ENCODE data around the gene ABHD12B. TPM values are rescaled to one million over a fixed set of nuclear protein-coding genes. Genes with fewer than 3 reads are reported as not detected.

Gene ABHD12B
- total RNA-seq, 1 donor from 2014 or later, result 1.0 TPM

GRCh38 chr14:50839048-50839447, 32.8 kb upstream of the ABHD12B start:
- DNase-seq (ENCODE audit: low spot score), result no peak

DNA sequence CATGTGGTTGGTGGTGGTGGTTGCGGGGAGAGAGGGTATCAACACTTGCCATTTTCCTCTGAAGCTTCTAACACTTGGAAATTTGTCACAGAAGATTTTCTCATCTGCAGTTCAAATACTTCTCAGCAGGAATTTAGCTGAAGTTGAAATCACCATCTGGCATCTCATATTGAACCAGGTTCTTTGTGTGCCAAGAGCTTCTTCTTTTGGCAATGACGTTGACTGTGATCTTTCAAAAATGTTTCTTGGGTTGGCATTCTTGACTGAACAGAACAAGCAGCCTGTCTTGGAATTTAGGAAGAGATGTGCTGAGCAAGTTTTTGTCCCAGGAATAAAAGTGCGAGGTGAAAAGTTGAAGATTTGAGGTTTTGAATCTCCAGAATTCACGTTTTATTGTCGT, 32.2 kb upstream of the ABHD12B start:
- DNase-seq (ENCODE audit: low spot score), result no peak

DNA sequence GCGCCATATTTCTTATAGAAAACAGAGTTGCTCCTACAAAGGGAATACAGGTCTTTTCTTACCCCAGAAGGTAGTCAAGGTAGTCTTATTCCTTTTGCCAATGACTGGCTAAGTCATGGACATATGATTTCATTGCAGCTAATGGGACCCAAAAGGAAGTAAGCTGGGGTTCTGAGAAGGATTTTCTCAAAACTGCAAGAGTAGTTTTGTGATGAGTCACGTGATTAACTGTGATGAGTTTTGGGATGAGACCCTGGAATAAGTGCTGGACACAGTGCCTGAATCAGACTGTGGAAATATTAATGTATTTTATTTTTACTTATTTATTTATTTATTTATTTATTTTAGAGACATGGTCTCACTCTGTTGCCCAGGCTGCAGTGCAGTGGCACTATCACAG, 27.5 kb upstream of the ABHD12B start:
- no peak for DNase-seq (ENCODE audit: low spot score)

DNA sequence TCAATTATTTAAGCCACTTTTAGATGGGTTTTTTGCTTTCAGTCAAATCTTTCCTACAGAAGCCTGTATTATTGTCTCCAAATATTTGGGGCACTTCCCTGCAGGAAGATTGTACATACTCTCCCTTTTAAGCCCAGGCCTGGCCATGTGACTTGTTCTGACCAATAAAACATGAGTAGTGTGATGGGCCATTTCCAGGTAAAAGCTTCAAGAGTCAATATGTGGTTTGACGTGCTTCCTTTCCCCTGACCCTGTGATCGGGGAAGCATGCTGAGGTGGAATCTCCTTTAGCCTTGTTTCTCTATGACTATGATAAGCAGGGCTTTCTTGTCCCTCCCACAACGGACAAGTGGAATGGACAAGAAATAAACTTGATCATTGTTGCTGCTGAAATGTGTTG, 26.7 kb upstream of the ABHD12B start:
- DNase-seq (ENCODE audit: low spot score), result no peak

- no peak for DNase-seq (ENCODE audit: low spot score)
Observed at GRCh38 chr14:50846226-50846880, 25.5 kb upstream of the ABHD12B start.

DNA sequence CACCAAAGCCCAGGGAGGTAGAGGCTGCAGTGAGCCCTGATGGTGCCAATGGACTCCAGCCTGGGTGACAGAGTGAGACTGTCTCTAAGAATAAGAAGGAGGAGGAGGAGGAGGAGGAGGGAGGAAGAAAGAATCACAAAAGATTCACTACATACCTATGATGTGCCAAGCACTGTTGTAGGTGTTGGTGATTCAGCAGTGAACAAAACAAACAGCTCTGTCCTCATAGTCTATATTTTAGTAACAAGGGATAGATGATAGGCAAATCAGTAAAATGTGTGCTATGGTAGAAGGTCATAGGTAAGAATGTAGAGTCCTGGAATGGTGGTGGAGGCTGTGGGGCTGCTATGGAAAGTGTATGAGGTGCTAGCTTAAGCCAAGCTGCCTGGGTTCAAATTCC, 18.0 kb upstream of the ABHD12B start:
- DNase-seq (ENCODE audit: low spot score), result no peak

GRCh38 chr14:50854521-50854920, 17.3 kb upstream of the ABHD12B start:
- no peak for DNase-seq (ENCODE audit: low spot score)

DNA sequence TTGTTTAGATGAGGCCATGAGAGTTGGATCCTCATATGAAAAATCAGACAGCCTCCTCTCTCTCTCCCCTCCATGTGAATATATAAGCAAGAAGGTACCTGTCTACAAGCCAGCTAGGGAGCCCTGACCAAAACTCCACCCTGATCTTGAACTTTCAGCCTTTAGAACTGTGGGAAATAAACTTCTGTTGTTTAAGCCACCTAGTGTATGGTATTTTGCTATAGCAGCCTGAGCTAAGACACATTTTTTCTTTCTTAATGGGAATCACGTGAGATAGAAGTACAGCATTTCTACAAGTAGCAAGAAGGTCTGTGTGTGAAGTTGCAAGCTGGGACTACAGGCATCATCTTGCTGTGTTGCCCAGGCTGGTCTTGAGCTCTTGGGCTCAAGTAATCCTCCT, 16.3 kb upstream of the ABHD12B start:
- DNase-seq (ENCODE audit: low spot score), result no peak

DNA sequence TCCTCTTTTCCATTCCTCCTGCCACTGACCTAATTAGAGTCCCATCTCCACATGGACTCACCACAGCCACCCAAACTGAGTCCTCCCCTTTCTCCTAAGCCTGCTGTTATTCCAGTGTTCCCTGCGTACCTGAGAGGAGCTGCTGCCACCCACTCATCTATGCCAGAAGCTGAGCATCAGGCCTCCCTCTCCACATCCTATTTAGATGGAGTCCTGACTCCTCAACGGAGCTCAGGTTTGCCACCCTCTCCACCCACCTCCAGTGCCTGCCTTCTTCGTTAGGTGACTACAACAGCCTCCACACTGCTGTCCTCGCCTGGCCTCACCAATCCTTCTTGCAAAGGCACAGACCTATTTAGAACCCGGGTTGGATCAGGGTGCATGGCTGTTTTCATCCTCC, 15.2 kb upstream of the ABHD12B start:
- DNase-seq (ENCODE audit: low spot score), result no peak

- no peak for DNase-seq (ENCODE audit: low spot score)
Observed at GRCh38 chr14:50859296-50859624, 12.6 kb upstream of the ABHD12B start.

DNA sequence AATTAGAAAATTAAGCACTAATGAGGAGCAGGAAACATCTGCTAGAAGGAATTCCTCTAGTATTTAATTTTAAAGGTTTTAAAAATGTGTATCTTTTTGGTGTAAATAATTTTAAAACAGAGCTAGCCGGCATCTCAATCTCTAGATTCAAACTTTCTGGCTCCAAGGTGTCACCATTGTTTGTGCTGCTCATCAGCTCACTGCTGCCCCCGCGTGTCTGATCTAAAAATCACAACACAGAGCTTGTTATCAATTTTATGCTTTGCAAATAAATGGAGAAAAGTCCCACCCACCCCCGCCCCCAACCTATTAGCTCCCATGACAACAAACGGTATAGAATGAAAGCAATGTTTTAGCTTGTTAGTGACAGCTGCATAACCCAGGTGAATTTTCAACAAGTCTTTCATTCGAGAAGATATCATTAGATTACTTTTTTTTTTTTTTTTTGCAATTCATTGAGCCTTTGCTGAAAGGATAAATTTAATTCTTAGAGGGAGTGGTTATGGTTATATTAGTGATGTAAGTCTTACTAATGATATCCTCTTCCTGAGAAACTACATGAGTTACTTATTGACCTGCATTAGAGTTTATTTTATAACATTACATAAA, 11.3 kb upstream of the ABHD12B start:
- peak; percentile 87 for DNase-seq (ENCODE audit: low spot score)

GRCh38 chr14:50862036-50862570, 9.8 kb upstream of the ABHD12B start:
- no peak for DNase-seq (ENCODE audit: low spot score)

- DNase-seq (ENCODE audit: low spot score), result no peak
Observed at GRCh38 chr14:50864237-50864636, 7.6 kb upstream of the ABHD12B start.

GRCh38 chr14:50864946-50865345, 6.9 kb upstream of the ABHD12B start:
- no peak for DNase-seq (ENCODE audit: low spot score)

DNA sequence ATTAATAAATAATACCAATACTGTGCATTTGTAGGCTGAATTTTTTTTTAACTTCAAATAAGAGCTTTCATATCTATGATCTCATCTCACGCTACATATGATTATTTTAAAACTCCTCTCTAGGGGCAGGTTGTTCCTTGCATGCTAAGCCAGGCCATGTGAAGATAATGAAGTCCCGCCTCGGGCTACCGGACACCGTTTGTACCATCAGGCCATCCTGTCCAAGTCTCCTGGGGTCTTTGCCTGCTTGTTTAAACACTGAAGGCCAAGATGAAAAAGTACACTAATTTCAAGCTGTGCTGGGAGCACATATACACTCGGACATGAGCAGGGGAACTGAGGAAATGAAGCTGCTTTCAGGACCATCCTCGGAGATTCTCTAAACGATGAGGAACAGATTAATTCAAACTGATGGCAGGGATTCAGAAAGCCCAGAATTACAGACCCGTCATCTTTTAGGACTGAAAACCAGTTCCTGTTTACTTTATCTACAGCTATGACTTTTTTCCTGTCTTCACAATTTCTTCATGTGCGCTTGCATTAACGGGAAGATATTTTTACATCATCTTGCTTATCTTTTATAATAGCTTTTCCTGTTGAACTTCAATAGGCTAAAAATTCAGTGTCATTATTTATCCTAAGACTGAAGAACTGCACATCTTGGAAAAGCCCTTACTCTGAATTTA, 6.3 kb upstream of the ABHD12B start:
- no peak for DNase-seq (ENCODE audit: low spot score)

DNA sequence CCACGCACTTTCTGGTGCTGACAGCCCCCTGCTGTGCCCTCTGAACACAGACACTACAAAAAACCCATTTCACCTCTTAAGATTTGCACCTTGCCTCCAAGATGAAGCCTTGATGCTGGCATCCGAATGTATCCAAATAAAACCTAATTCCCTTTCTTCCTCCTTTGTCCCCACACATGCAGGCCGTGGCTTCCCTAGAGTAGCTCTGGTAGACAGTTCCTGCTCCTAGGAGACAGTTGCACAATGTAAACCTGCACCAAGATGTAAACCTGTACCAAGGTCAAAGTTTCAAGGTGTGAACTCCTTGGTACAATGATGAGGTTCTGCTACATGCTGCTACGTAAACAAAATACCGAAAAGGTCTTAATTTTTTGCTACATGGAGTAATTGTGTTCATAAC, 625 bp upstream of the ABHD12B start:
- no peak for DNase-seq (ENCODE audit: low spot score)

- no peak for DNase-seq (ENCODE audit: low spot score)
Observed at GRCh38 chr14:50874757-50875156, 2.9 kb downstream of the ABHD12B start.

- no peak for DNase-seq (ENCODE audit: low spot score)
Observed at GRCh38 chr14:50875359-50876070, 3.7 kb downstream of the ABHD12B start.

GRCh38 chr14:50882932-50883826, 11.3 kb downstream of the ABHD12B start:
- DNase-seq (ENCODE audit: low spot score), result peak; percentile 21

DNA sequence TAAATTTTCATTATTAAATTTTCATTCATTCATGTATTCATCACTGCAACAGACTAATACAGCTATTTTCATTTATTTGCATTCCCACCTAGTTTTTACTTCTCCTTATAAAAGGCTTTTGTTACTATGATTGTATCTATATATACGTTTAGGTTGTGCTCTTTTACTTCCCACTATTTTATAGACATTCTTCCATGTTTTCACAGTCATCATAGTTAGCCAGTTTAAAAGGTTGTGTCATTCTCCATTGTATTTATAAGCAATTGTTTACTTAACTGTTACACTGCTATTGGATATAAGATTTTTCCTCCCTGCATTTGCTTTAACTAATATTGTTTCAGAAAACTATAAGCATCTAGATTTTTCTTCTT, 12.0 kb downstream of the ABHD12B start:
- DNase-seq (ENCODE audit: low spot score), result no peak

DNA sequence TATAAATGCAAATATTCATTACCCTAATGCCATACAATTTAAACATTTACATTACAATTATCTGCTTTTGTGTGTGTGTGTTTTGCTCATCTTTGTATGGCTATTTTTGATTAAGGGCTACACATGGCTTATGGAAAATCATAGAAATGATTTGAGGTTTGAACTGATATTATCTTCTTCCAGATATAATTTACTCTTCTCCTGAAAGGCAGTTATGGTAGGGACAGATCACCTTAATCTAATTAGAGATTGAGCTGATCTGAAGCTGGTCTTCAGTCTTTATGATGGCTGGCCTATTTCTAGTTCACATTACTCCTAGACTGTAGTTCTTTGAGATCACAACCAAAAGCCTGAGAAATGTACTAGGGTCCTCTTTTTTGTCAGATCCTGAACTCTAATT, 15.6 kb downstream of the ABHD12B start:
- DNase-seq (ENCODE audit: low spot score), result no peak

GRCh38 chr14:50892255-50892654, 20.4 kb downstream of the ABHD12B start:
- DNase-seq (ENCODE audit: low spot score), result no peak

All from mucosa of gallbladder (tissue), 1 donor.